ENCODE data around the gene PLEKHH2.

- no peak for TF ChIP-seq POLR2A (IDR thresholded peaks at IDR 0.05)
- TF ChIP-seq CTCF (IDR thresholded peaks at IDR 0.05 in 8 of 11, conservative IDR thresholded peaks at IDR 0.05 in 3 of 11) = no peak
- TF ChIP-seq POLR2AphosphoS5 (IDR thresholded peaks at IDR 0.05) = no peak
Measured at GRCh38 chr2:43777306-43777926, 140.4 kb downstream of the PLEKHH2 start.
